ENCODE measurements around the gene FIBCD1.
A peak's percentile ranks its signal among the peaks of the same experiment; 100 is the strongest.

Gene FIBCD1

DNA sequence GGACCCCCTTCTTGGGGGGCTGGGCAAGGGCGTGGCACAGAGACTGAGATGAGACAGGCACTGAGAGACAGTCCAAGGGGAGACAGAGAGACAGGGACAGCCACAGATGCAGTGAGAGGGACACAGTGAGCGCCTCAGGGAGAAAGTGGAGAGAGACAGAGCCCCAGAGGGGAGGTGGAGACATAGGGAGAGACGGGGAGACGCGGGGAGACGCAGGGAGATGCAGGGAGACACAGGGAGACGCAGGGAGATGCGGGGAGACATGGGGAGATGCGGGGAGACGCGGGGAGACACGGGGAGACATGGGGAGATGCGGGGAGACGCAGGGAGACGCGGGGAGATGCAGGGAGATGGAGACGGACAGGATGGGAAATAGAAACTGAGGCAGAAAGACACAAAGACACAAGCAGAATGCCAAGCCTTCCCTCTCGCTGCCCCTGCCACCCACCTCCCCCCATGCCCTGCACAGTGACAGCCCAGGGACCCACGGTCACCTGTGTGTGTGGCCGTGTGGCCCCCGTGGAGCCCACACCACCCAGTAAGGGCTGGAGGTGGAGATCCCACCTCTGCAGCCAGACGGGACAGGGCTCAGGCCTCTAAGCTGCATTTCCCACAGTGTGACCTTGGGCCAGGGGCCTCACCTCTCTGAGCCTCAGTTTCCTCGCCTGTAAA, 8.8 kb downstream of the FIBCD1 start:
- TF ChIP-seq, protein P1, sequence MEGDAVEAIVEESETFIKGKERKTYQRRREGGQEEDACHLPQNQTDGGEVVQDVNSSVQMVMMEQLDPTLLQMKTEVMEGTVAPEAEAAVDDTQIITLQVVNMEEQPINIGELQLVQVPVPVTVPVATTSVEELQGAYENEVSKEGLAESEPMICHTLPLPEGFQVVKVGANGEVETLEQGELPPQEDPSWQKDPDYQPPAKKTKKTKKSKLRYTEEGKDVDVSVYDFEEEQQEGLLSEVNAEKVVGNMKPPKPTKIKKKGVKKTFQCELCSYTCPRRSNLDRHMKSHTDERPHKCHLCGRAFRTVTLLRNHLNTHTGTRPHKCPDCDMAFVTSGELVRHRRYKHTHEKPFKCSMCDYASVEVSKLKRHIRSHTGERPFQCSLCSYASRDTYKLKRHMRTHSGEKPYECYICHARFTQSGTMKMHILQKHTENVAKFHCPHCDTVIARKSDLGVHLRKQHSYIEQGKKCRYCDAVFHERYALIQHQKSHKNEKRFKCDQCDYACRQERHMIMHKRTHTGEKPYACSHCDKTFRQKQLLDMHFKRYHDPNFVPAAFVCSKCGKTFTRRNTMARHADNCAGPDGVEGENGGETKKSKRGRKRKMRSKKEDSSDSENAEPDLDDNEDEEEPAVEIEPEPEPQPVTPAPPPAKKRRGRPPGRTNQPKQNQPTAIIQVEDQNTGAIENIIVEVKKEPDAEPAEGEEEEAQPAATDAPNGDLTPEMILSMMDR (IDR thresholded peaks at IDR 0.05; ENCODE audit: extremely low read depth, insufficient read depth, missing control alignments), result no peak
- no peak for DNase-seq (ENCODE audit: low spot score)
- in situ Hi-C loops (cut with MboI; ENCODE audit: low pct_unique_long_range_greater_than_20kb, low sequenced_read_pairs, unreplicated experiment), result no loop called here

DNA sequence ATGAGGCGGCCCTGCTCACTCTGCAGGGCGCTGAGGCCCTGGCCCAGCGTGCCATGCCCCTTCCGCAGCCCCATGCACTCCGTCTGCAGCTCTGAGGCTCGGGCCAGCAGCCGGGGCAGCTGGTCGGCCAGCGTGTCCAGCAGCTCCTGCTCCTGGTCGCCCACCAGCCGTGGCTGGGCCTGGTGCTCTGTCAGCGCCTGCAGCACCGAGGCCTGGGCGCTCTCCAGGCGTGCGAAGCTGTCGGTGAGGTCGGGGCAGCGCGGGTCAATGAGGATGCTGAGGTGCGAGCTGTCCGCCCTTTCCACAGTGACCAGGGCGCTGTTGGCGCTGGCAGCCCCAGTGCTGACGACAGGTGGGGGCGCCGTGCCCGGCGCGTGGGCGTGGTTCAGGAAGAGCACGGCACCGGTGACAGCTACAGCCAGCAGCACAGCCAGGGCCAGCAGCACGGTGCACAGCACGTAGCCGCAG, 9.4 kb downstream of the FIBCD1 start:
- TF ChIP-seq, protein P1 (IDR thresholded peaks at IDR 0.05; ENCODE audit: extremely low read depth, insufficient read depth, missing control alignments), result no peak
- in situ Hi-C loops (cut with MboI; ENCODE audit: low pct_unique_long_range_greater_than_20kb, low sequenced_read_pairs, unreplicated experiment), result no loop called here
- no peak for DNase-seq (ENCODE audit: low spot score)

DNA sequence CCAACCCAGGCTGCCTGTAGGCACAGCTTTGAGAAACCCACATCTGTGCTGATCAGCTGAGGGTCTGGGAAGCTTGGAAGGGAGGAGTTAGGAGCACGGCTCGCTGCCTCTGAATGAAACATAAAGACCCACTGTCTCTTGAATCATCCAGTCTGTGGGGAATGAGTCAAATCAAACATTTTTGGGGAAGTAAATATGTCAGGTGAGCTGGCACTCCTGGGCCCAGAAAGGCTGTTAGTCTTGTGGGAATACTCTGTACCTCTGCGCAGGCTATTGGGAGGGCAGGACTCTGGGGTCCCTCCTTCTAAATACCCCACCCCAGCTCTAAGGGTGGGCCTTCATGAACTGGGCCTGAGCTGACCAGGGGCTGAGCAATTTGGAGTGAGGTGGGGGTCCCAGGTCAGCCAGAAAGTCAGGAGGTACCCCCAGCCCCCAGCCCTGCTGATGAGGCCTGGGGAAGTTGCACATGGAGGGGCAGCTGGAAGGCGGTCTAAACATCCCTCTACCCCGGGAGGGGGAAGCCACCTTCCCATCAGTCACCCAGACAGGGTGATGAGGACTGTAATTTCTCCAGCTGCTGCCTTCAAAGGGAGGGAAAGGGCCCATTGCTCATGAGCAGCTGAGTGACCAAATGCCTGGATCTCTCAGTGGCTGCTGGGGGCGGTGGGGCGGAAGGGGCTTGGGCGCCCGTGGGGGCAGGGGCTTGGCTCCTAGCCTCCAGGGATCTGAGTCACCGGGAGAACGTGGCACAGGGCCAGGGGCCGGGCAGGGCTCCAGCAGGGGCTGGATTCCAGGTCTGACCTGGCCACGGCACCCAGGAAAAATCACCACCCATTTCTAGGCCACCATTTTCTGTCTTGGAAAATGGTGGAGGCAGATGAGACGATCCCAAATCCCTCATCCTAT, 10.8 kb downstream of the FIBCD1 start:
- DNase-seq (ENCODE audit: low spot score), result peak; percentile 80
- in situ Hi-C loops (cut with MboI; ENCODE audit: low pct_unique_long_range_greater_than_20kb, low sequenced_read_pairs, unreplicated experiment), result no loop called here
- TF ChIP-seq, protein P1 (IDR thresholded peaks at IDR 0.05; ENCODE audit: extremely low read depth, insufficient read depth, missing control alignments), result no peak

DNA sequence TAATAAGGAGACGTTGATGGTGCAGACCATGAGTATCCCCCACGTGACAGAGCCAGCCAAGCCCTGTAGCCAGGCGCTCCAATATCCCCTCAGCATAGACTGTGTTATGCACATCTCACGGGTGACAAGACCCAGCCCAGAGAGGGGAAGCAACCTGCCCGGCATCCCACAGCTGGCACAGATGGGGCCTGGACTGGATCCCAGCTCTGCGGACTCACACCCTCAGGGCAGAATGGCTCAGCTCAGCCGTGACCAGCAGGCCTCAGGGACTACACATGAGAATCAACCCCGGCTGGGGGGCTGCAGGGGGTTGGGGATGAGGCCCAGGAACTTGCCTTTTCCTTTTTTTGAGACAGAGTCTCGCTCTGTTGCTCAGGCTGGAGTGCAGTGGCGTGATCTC, 11.7 kb downstream of the FIBCD1 start:
- DNase-seq (ENCODE audit: low spot score), result no peak
- in situ Hi-C loops (cut with MboI; ENCODE audit: low pct_unique_long_range_greater_than_20kb, low sequenced_read_pairs, unreplicated experiment), result no loop called here
- TF ChIP-seq, protein P1 (IDR thresholded peaks at IDR 0.05; ENCODE audit: extremely low read depth, insufficient read depth, missing control alignments), result no peak

DNA sequence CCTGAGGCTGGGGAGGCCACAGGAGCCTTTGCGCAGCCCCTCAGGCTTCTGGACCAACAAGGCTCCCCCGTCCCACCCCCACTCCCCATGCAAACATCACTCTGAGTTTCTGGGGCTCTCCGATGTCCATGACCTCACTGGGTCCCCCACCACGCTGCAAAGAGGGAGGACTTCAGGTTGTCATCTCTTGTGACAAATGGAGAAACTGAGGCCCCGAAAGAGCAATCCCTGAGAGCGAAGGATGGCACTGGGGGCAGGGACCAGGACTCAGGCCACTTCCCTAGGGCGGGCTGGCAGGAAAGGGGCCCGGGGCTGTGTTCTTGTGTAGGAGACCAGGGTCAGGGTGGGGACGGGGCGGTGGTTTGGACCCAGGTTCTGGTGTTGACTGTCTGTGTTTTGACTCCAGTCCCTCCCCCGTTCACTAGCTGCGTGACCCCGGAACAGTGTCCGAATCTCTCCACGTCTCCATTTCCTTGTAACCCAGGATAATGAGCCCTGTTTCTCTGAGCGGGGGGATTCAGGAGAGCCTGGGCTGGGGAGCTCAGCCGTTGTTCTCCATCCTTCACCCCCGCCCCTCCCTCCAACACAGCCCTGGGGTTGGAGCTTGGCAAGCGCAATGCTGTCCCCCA, 13.9 kb downstream of the FIBCD1 start:
- no peak for DNase-seq (ENCODE audit: low spot score)
- in situ Hi-C loops (cut with MboI; ENCODE audit: low pct_unique_long_range_greater_than_20kb, low sequenced_read_pairs, unreplicated experiment), result no loop called here
- TF ChIP-seq, protein P1 (IDR thresholded peaks at IDR 0.05; ENCODE audit: extremely low read depth, insufficient read depth, missing control alignments), result no peak

DNA sequence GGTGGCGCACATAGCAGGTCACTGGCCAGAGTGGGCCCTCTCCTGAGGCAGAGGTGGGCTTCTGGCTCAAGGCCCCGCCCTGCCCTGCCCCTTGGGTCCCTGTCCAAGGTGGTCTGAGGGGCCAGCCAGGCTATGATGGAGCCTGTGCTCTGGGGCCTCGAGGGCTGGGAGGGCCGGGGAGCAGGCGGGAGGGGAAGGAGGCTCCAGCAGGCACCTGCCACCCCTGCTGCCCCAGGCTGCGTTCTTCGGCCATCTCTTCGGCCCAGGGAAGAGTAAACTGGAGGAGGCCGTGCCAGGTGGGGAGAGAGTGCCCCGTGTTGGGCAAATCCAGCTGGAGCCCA, 14.6 kb downstream of the FIBCD1 start:
- DNase-seq (ENCODE audit: low spot score), result no peak
- in situ Hi-C loops (cut with MboI; ENCODE audit: low pct_unique_long_range_greater_than_20kb, low sequenced_read_pairs, unreplicated experiment), result no loop called here
- TF ChIP-seq, protein P1 (IDR thresholded peaks at IDR 0.05; ENCODE audit: extremely low read depth, insufficient read depth, missing control alignments), result no peak
